ENCODE results near the gene CEP104.

CEP104 gene

DNA sequence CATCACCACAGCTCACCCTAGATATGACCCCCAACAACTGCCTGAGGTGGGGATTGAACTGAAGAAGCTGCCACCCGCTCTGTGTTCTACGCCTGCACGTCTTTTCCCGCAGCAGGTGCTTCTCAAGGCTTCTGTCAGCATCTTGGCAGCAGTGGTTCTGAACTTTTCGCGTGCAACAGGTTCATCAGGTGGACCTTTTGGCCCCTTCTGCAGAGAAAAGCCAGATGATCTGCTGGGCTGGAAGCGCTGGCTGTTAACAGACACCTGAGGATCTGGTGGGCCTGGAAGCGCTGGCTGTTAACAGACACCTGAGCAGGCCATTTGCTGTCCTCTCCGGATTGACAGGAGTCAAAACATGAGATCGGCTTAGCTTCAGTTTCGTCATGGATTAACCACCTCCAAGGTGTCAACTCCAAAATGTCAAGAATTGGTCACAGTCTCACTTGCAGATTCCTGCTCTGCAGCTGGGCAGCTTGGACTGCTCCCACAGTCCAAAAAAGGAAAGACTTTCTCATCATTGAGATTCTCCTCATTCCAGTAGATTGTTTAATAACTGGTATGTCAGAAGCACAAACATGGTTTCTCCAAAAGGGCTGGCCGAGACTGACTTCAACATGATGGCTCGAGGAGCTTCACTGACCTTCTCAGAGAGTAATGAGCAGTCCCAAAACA, 38.4 kb upstream of the CEP104 start:
- no peak for DNase-seq
- in situ Hi-C loops (cut with MboI; ENCODE audit: low pct_unique_long_range_greater_than_20kb, low sequenced_read_pairs), result no loop called here

- no peak for DNase-seq
- in situ Hi-C loops (cut with MboI; ENCODE audit: low pct_unique_long_range_greater_than_20kb, low sequenced_read_pairs), result no loop called here
These were observed 37.7 kb upstream of the CEP104 start for GRCh38 chr1:3894626-3895278.

DNA sequence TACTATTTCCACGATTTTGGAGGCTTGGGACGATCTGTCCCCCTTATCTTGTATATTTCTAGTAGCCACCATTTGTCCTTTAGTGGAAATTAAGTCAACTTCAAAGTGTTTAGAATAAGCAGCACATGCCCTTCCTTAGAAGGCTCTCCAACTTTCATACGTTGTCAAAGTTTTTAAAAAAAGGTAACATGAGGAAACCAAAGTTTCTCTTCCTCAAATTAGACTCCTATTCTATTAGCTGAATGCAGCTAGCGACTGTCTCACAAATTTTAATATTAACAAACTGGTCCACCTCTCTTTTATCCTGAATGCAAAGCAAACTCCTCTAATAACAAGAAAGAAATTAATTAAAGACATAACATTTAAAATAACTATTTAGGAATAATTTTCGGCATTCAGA, 36.2 kb upstream of the CEP104 start:
- in situ Hi-C loops (cut with MboI; ENCODE audit: low pct_unique_long_range_greater_than_20kb, low sequenced_read_pairs), result no loop called here
- no peak for DNase-seq

GRCh38 chr1:3892748-3893147, 35.7 kb upstream of the CEP104 start:
- in situ Hi-C loops (cut with MboI; ENCODE audit: low pct_unique_long_range_greater_than_20kb, low sequenced_read_pairs), result no loop called here
- DNase-seq, result no peak

DNA sequence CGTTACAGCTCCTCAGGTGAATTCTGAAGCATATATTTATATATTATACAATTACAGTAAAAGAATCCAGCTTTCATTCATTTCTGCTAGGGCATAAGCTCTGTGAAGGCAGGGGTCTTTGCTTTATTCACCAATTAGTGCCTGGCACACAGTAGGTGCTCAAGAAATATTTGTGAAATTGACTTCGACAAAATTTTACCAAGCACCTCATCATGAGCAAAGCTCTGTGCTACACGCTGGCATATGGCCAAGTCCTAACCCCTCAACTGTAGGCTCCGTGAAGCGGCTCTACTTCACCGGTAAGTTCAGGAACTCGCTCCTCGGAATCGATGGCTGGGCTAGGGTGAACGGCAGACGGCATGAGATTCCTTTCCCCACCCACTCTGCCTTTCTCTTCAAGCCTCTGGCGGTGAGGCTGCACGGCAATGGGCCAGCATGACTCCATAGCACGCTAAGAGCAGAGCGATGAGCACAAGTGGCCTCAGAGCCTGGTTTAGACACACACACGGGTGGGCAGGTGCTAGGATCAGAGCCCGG, 34.4 kb upstream of the CEP104 start:
- DNase-seq, result no peak
- in situ Hi-C loops (cut with MboI; ENCODE audit: low pct_unique_long_range_greater_than_20kb, low sequenced_read_pairs), result no loop called here

DNA sequence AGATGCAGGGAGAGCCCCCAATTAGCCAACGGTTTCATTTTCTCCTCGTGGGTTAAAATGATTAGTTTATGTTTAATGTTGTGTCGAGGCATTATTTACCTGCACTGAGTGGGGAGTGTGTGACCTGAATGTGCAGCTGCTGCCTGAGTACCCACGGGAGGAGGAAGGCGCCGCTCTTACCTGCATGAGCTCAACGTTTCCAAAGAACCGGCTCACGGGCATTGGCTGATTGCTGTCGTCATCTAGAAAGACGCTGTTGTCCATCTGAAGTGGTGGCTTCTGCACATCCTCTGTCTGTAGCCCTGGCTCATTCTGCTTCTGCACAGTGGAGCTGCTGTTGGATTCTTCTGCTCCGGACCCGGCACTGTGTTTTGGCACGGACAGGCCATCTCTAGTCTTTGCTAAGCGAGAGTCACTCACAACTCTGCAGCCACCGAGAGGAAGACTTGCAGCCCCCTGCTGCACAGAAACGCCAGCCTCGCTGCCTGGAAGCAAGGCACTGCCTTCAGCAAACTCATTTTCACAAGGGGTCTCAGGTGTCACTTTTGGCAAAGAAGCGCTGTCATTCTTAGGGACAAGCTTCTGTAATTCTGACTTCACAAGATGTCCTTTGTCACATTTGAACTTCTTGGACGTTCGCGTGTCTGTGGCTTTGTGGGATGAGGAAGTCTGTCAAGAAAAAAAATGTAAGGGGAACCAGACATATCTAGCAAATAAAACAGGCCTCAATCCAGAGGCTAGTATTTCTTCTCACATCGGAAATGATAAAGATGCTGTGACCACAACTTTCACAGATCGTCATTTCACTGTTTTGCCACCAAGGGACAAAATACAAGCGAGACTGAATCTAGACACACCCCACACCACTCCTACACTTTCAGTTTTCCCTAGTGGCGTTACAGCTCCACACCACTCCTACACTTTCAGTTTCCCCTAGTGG, 33.6 kb upstream of the CEP104 start:
- in situ Hi-C loops (cut with MboI; ENCODE audit: low pct_unique_long_range_greater_than_20kb, low sequenced_read_pairs), result no loop called here

GRCh38 chr1:3889936-3890335, 32.9 kb upstream of the CEP104 start:
- DNase-seq, result no peak
- in situ Hi-C loops (cut with MboI; ENCODE audit: low pct_unique_long_range_greater_than_20kb, low sequenced_read_pairs), result no loop called here

More for the DNA sequence above, 33.6 kb upstream of the CEP104 start:
- DNase-seq, result peak; percentile 88

DNA sequence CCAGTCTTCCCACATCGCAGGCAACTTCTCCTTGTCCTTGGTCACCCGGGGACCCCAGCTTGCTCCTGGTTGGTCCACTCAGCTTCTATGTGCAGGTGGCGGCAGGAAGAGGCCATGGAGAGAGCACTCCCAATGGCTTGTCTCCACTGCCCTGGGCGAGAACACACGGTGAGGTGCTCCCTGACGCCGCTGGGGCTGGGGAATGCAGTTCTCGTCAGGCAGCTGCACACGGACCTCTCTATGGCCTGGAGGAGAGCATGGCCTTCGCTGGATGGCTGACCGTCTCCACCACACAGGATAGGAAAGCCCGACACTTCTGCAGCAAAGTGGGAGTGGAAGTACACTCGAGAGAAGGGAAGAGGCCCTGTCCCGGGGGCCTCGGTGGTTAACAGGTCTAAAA, 31.3 kb upstream of the CEP104 start:
- in situ Hi-C loops (cut with MboI; ENCODE audit: low pct_unique_long_range_greater_than_20kb, low sequenced_read_pairs), result no loop called here
- no peak for DNase-seq

DNA sequence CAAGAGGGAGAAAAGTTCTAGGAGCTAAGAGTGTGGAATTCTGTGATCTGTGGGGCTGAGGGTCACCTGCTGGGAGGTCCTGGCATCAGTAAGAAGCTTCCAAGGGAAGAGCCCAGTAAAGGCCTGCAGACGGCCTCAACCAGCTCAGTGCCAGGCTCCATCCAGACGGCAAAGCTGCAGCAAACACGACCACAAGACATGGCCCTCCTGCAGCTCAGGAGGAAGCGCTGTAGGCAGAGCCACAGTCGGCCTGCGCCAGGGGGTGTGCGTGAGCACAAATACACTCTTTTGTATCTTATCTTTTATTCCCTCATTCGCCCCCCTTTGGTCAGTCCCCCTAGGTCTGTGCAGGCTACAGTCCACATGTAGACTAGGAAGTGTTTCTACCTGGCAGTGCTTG, 29.7 kb upstream of the CEP104 start:
- in situ Hi-C loops (cut with MboI; ENCODE audit: low pct_unique_long_range_greater_than_20kb, low sequenced_read_pairs), result no loop called here
- DNase-seq, result peak; percentile 39

- in situ Hi-C loops (cut with MboI; ENCODE audit: low pct_unique_long_range_greater_than_20kb, low sequenced_read_pairs), result no loop called here
- DNase-seq, result peak; percentile 38
These were observed 29.2 kb upstream of the CEP104 start for GRCh38 chr1:3886106-3886670.

DNA sequence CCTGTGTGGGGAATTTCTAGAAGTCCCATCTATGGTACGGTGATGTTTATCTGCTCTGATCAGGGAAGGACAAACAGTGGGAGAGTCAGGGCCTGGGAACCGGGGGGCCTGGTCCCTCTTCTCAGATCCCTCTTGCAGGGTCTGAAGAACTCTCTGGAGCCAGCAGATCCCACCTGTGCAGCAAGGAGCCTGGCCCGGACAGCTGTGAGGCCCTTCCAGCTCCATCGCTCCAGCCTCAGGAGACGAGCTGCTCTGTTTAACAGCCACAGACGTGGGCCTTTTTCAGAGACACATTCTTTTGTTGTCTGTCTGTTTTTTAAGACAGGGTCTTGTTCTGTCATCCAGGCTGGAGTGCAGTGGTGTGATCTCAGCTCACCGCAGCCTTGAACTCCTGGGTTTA, 28.6 kb upstream of the CEP104 start:
- no peak for DNase-seq
- in situ Hi-C loops (cut with MboI; ENCODE audit: low pct_unique_long_range_greater_than_20kb, low sequenced_read_pairs), result no loop called here

GRCh38 chr1:3884966-3885365, 28.0 kb upstream of the CEP104 start:
- no peak for DNase-seq

DNA sequence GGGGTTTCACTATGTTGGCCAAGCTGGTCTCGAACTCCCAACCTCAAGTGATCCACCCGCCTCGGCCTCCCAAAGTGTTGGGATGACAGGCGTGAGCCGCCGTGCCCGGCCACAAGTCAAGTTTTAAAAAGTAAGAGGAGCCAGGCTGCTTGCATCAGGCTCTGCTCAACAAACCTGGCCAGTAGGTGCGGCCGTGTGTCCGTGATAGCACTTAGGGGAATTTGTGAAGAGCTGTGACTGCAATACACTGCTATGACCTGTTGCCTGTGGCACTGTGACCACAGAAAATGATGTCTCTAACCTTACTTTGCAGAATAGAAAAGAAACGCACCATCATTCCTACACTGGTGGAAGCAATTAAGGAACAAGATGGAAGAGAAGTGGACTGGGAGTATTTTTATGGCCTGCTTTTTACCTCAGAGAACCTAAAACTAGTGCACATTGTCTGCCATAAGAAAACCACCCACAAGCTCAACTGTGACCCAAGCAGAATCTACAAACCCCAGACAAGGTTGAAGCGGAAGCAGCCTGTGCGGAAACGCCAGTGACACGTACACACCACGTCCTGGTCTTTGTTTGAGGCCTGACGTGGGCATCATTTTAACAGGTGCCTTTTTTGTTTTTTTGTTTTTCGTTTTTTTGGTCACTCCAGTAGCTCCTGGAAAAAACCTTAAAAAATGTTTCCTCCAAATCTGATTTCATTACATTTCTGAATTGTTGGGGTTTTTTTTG, 26.3 kb upstream of the CEP104 start:
- in situ Hi-C loops (cut with MboI; ENCODE audit: low pct_unique_long_range_greater_than_20kb, low sequenced_read_pairs), result no loop called here
- DNase-seq, result no peak

More at GRCh38 chr1:3884966-3885365, 28.0 kb upstream of the CEP104 start:
- in situ Hi-C loops (cut with MboI; ENCODE audit: low pct_unique_long_range_greater_than_20kb, low sequenced_read_pairs), result no loop called here

DNA sequence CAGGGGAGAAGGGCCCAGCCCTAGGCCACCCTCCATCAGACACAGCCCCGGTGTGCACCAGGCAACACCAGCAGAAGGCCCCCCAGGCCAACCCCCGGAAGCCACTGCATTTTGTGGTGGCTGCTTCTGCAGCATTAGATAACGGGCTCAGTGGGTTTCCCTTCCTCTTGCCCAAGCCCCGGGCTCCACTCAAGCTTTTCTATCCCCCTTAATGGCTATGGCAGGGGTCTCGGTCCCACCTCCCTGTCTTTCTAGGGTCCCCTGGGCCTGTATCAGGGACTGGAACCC, 24.1 kb upstream of the CEP104 start:
- no peak for DNase-seq

DNA sequence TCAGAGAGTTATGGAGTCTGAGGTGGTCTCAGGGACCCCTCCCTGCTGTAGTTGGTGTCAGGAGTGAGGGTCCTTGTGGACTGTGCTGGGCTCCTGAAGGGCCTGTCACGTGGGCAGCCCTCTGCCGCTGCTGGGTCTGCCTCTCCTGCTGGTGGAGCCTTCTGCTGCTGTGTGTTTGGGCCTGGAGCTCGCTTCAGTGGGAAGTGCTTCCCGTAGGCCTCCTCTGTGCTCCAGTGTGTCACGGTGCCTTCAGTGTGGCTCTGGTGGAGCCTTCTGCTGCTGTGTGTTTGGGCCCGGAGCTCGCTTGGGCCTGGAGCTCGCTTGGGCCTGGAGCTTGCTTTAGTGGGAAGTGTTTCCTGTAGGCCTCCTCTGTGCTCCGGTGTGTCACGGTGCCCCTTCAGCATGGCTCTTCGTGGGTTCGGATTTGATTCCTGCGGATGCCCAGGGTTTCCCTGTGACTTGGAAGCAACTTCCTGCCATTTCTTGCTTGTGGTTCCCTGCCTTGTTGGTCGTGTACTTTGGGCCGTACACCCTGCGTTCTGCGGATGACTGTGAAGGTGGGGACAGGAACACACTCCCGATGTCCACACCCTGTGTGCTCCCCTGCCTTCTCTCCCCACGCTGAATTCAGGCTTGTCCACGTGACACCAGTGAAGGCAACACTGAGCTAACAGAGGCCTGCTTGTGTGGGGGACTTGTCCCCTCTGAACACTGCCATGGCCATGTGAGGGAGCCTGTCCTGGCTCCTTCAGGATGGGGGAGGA, 23.6 kb upstream of the CEP104 start:
- no peak for DNase-seq
- in situ Hi-C loops (cut with MboI; ENCODE audit: low pct_unique_long_range_greater_than_20kb, low sequenced_read_pairs), result no loop called here

More for the DNA sequence above, 24.1 kb upstream of the CEP104 start:
- in situ Hi-C loops (cut with MboI; ENCODE audit: low pct_unique_long_range_greater_than_20kb, low sequenced_read_pairs), result no loop called here

DNA sequence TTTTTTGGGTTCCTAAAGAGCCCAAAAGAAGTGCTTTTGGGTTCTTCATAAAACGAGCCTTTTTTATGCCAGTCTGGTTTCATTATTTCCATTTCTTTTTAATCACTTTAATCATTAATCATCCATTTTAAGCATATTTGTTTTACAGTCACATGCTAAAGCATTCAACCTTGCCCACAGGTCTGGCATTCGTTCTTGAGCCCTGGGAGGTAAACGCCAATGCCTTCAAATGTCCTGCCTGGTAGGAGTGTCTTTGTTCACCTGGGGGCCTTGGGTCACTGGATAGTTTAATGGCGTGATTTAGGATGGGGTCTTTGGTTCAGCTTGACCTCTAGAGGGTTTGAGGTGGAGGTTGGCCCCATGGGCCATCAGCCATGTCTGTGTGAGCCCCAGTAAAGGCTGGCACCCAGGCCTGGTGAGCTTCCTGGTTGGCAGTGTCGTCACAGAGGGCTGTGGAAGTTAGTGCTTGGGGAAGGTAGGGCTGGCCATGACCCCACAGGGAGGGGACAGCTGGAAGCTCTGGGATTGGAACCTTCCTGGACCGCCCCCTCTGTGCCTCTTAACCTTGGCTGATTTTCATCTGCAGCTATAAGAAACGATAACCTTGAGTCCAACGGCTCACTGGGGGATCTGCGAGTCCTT, 22.9 kb upstream of the CEP104 start:
- in situ Hi-C loops (cut with MboI; ENCODE audit: low pct_unique_long_range_greater_than_20kb, low sequenced_read_pairs), result no loop called here

DNA sequence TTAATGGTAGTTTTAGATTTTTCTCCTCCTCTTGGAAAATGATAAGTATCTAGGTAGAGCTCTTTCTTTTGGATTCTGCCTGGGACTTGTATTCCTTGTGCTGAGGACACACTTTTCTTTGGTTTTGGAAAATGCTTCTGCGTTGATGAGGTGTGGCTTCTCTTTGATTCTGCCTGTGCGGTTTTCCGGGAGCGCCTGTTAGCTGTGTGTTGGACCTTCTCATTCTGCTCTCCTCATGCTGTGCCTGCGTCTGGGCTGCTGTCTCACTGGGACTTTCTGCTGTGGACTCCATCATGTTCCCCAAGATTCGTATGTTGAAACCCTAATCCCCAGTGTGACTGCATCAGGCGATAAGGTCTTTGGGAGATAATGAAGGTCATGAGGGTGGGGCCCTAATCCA, 22.1 kb upstream of the CEP104 start:
- in situ Hi-C loops (cut with MboI; ENCODE audit: low pct_unique_long_range_greater_than_20kb, low sequenced_read_pairs), result no loop called here
- DNase-seq, result no peak

More for the DNA sequence above, 22.9 kb upstream of the CEP104 start:
- DNase-seq, result no peak

DNA sequence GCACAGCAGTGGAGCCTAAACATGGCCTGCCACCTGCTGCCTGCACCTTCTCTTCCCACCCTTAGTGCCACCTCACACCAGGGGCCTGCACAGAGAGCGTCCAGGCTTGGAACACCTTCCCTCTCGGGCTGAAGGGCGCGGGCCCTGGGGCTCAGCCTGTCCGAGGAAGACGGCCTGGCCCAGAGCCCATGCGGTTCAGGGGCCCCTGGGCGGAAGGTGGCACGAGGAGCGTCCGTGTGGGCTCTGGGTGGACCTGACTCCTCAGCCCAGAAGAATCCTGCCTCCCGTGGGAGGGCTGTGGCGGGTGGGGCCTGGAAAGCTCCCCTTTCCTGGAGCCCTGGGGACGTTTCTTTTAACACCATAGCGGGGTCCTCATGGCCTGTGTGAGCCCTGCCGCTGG, 19.7 kb upstream of the CEP104 start:
- DNase-seq, result no peak
- in situ Hi-C loops (cut with MboI; ENCODE audit: low pct_unique_long_range_greater_than_20kb, low sequenced_read_pairs), result no loop called here

Measured in KBM-7 (cell line).